T-helper 2 cell treated with Interferon-gamma antibody and Interleukin-4, amounts not matched to agents 100 ng/mL and 5 ng/mL, for 36 hours (primary cell): ENCODE data around the gene RGPD3. TPM values are rescaled to one million over a fixed set of nuclear protein-coding genes. Genes with fewer than 3 reads are reported as not detected.
"Not testable (repeated sequence)": the region's sequence is repeated elsewhere in the genome, so short reads cannot be mapped to it uniquely, and the experiment has no call there.

Experiments
- intact Hi-C: fragments of 100-400 bp; cut with micrococcal nuclease; formaldehyde crosslinking; loops from one replicate; pipeline ENCODE4 v1.15.1; 2023
- total RNA-seq: library from RNA; stranded (reverse); gene quantifications from 2 replicates; pipeline ENCODE4 v1.2.3, GENCODE V29; 2022

The RGPD3 gene
- total RNA-seq, result 0.20 and 0.30 TPM in 2 replicates

DNA sequence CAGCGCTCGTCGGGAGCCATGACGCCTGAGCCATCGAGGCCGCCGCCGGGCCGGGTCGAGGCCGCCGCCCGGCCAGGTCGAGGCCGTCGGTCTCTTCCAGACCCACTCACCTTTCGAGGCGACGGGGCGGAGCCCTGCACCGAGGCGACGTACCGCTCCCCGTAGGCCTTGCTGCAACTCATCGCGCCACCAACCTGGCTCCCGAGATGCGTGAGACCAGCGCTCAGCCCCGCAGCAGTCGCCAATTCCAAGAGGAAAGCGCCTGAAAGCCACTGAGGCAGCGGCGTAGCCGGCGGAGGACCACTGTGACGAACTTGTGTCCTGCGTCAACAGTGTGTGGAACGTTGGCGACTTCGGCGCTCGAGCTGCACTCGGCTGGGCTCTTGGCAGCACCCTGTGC lies at the start of gene RGPD3:
Gene RGPD3, minus strand, starts transcription at position 307 of the 400 bp plus-strand sequence. Its CDS starts 125 bp downstream, at position 182.
- intact Hi-C loops, result loop anchor here (5.0 kb wide), 1 partner anchor 366 kb away; no protein-coding TSS in a partner anchor

GRCh38 chr2:106517329-106517728 lies 49.1 kb upstream of the RGPD3 start:
- intact Hi-C loops, result no loop called here

GRCh38 chr2:106516864-106517263 lies 48.7 kb upstream of the RGPD3 start:
- intact Hi-C loops, result no loop called here

DNA sequence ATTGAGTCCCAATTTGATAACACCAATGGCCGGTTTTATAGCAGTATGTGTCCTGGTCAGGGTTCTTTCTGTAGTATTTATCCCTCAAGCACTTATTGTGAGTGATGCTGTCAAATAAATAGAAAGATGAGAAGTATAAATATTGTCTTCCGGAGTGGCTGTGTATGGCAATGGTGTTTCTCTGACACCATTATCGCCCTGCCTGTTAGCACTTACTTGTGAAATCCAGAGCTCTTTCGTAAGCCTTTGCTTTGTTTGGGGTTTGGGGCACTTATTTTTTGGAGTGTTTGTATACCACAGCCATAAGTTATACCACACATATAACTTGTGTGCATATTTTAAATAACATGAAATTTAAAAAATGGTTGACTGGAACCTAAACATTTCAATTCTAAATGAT lies 48.2 kb upstream of the RGPD3 start:
- intact Hi-C loops, result no loop called here

- intact Hi-C loops, result not testable (repeated sequence)
Observed at GRCh38 chr2:106514827-106515226, 46.6 kb upstream of the RGPD3 start.

DNA sequence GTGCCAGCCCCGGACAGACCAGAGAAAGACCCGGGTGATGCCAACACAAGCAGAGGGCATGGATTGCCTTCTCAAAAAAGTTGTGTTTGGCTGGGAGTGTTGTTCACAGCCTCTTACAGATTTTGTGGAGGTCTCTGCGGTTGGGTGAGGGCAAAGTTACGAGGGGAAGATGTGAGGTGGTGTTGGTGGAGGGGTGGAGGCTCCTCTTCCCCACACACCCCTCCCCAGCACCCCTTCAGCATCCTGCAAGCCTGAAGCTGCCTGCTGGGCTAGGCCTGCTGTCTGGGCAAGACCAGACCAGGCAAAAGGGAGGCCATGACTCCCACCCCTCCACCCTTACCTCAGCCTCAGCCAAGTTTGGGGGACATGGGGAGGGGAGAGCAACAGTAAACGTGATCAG lies 45.2 kb upstream of the RGPD3 start:
- intact Hi-C loops, result not testable (repeated sequence)

- intact Hi-C loops, result not testable (repeated sequence)
Observed at GRCh38 chr2:106511934-106512333, 43.7 kb upstream of the RGPD3 start.

DNA sequence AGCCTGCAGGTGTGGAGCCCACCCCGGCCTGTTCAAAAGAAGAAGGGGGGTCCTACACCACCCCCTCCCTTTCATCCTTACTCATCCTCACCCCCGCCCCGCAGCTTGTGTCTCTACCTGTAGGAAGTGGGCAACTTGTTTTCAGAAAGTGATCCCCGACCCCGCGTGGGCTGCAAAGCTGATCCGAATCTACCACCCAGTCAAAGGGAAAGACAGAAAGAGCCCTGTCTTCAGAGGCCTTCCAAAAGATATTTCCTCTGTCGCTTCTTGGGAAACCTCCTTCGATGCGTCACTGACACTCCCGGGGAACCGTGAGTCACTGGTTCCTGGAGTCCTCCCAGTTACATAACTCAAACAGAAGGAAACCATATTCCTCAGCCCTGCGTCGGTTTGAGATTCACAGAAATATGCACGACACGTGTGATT lies 43.3 kb upstream of the RGPD3 start:
- intact Hi-C loops, result not testable (repeated sequence)

DNA sequence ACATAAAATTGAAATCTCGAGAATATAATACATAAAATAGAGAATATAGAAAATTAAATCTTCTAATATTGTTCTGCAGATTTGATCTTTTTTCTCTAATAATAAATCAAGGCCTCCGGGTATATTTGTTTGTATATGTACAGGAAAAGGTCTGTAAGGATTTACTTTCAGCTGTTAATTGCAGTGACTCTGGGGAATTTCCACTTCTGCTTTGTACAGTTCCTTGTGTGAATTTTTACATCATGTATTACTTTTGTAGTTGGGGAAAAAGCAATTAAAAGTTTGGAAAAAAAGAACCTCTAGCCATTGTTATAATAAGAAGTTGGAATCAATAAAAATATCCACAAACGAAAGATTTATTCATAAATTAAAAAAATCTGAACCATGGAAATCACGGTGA lies 42.6 kb upstream of the RGPD3 start:
- intact Hi-C loops, result not testable (repeated sequence)

- intact Hi-C loops, result not testable (repeated sequence)
Observed at GRCh38 chr2:106509374-106509770, 41.2 kb upstream of the RGPD3 start.

GRCh38 chr2:106508660-106509373 lies 40.6 kb upstream of the RGPD3 start:
- intact Hi-C loops, result not testable (repeated sequence)

GRCh38 chr2:106506002-106506687 lies 37.9 kb upstream of the RGPD3 start:
- intact Hi-C loops, result not testable (repeated sequence)

DNA sequence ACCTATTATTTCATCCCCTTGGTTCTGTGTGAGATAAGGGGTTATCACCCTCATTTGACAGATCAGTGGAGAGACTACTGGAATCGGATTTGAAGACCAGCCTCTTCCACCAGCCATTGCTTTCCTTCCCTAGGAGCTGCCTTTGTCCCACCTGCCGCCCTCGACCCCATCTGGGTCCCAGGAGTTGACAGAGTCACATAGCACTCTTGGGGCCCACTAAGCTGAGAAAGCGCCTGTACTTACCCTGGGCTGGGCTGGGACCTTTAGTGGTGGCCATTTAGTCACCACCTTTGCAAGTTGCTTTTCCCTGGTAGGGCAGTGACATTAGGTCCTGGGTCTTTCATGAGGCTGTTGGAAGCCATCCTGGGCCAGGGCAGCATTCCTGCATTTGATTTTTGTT lies 36.6 kb upstream of the RGPD3 start:
- intact Hi-C loops, result not testable (repeated sequence)

- intact Hi-C loops, result not testable (repeated sequence)
Observed at GRCh38 chr2:106504192-106504591, 36.0 kb upstream of the RGPD3 start.

- intact Hi-C loops, result not testable (repeated sequence)
Observed at GRCh38 chr2:106502351-106502750, 34.1 kb upstream of the RGPD3 start.

GRCh38 chr2:106500350-106500749 lies 32.1 kb upstream of the RGPD3 start:
- intact Hi-C loops, result not testable (repeated sequence)

GRCh38 chr2:106498549-106498948 lies 30.3 kb upstream of the RGPD3 start:
- intact Hi-C loops, result not testable (repeated sequence)

DNA sequence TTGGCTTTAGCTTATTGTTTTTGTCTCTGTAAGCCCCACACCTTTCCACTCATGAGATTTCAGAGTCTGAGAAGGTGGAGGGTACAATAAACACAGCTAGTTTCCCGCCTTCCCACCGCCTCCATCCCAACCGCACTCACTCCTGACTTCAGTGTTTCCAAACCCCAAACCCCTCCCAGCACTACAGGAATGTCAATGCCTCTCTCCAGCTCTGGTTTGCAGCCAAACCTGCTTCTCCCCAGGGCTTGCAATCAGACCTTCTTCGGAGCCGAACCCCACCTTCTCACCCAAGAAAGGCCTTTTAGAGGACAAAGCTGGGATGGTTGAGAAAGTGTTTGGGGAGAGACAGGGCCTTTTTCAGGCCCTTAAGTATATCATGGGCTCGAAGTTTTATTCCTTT lies 24.7 kb upstream of the RGPD3 start:
- intact Hi-C loops, result not testable (repeated sequence)

DNA sequence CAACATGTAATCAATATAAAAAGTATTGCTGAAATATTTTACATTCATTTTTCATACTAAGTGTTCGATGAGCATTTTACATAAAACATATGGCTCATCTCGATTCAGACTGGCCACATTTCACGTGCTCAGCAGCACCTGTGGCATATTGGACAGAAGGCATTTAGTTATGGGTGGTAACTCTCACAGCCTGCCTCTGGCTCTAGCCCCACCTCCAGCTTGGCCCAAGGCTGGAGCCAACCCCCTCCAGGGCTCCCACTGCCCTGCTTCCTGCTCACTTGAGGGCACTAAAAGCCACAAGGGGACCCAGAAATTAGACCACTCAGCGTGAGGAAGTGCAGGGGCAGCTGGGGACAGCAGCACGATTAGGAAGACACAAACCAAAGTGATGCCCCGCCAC lies 24.2 kb upstream of the RGPD3 start:
- intact Hi-C loops, result not testable (repeated sequence)

DNA sequence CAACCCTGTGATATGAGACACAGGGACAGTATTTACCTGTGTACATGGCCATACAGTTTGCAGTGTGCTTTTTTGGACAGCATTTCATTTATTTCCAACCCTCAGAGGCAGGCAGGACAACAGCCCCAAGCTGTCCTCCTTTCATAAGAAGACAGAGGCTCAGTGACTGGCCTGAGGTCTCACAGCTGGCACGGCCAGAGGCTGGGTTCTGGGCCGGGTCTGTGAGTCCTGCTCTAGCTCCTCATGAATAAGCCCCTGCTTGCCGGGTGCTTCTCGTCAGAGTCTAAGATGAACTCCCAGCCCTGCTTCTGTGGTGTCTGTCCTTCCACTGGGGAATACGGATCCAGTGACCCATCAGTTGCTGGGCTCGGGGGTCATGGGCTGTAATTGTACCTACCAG lies 21.5 kb upstream of the RGPD3 start:
- intact Hi-C loops, result not testable (repeated sequence)

DNA sequence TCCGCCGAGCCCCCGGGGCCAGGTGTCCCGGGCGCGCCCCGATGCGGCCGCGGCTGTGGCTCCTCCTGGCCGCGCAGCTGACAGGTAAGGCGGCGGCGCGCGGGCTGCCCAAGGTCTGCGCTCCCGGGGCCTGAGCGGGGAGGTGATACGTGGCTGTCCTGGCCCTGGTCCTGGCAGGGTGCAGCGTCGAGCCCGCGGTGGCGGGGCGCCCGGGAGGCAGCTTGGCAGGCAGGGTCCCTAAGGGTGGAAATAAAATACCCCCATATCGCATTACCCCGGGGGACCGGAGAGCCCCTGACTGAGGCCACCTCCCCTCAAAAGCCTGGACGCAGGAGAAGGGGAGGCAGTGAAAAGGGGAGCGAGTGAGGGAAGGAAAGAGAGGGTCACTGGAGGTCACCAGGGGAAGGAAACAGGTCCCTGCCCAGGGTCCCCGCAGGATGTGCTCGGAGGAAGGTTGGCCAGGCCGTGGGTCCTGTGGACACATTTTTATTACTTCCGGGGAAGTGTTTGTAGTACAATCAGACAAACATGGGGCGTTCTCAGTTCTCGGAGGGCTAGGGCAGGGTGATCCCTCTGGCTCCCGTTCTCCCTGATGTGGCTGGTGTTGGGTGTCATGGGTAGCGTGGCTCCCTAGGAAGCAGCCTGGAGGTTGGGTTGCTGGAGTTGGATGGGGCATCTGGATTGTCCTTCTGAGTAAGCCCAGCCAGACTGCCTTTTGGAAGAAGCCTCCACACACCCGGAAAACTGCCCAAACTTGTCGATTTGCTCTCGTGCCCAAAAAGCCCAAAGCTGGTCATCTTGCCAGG lies 19.4 kb upstream of the RGPD3 start:
- intact Hi-C loops, result not testable (repeated sequence)
